UCSD-AML1 (cell line): ENCODE measurements around the gene METTL25.

Source experiments
- DNase-seq: peaks from one replicate; lab custom pipeline; 2025; ENCODE audit not compliant: unreplicated experiment; lab: John Stamatoyannopoulos, UW

The METTL25 gene

GRCh38 chr12:82461836-82462235 is 103.5 kb downstream of the METTL25 start:
- DNase-seq = no peak

GRCh38 chr12:82468563-82468962 is 110.2 kb downstream of the METTL25 start:
- no peak for DNase-seq

- DNase-seq = no peak
Observed at GRCh38 chr12:82470906-82471512, 112.7 kb downstream of the METTL25 start.

- peak; percentile 6 for DNase-seq
Observed at GRCh38 chr12:82473111-82473754, 114.9 kb downstream of the METTL25 start.

- no peak for DNase-seq
Observed at GRCh38 chr12:82474181-82474797, 116.0 kb downstream of the METTL25 start.

- no peak for DNase-seq
Observed at GRCh38 chr12:82474798-82475184, 116.5 kb downstream of the METTL25 start.

GRCh38 chr12:82475211-82475610 is 116.9 kb downstream of the METTL25 start:
- no peak for DNase-seq

- no peak for DNase-seq
Observed at GRCh38 chr12:82476511-82476910, 118.2 kb downstream of the METTL25 start.

- DNase-seq = no peak
Observed at GRCh38 chr12:82479511-82479910, 121.2 kb downstream of the METTL25 start.

GRCh38 chr12:82480606-82481005 is 122.3 kb downstream of the METTL25 start:
- DNase-seq = no peak

- no peak for DNase-seq
Observed at GRCh38 chr12:82481954-82482353, 123.6 kb downstream of the METTL25 start.

GRCh38 chr12:82486524-82487235 is 128.4 kb downstream of the METTL25 start:
- DNase-seq = no peak

- DNase-seq = no peak
Observed at GRCh38 chr12:82504409-82504808, 146.1 kb downstream of the METTL25 start.

GRCh38 chr12:82505150-82505549 is 146.8 kb downstream of the METTL25 start:
- no peak for DNase-seq

GRCh38 chr12:82507686-82508085 is 149.4 kb downstream of the METTL25 start:
- no peak for DNase-seq

- no peak for DNase-seq
Observed at GRCh38 chr12:82510386-82510785, 152.1 kb downstream of the METTL25 start.

GRCh38 chr12:82514880-82515279 is 156.6 kb downstream of the METTL25 start:
- no peak for DNase-seq

GRCh38 chr12:82515652-82516051 is 157.3 kb downstream of the METTL25 start:
- DNase-seq = no peak

- peak; percentile 5 for DNase-seq
Observed at GRCh38 chr12:82517027-82517426, 158.7 kb downstream of the METTL25 start.

GRCh38 chr12:82517808-82518207 is 159.5 kb downstream of the METTL25 start:
- peak; percentile 7 for DNase-seq

- DNase-seq = no peak
Observed at GRCh38 chr12:82519510-82519909, 161.2 kb downstream of the METTL25 start.

- DNase-seq = no peak
Observed at GRCh38 chr12:82522285-82522684, 164.0 kb downstream of the METTL25 start.
